ENCODE data around the gene RGS3.

DNA sequence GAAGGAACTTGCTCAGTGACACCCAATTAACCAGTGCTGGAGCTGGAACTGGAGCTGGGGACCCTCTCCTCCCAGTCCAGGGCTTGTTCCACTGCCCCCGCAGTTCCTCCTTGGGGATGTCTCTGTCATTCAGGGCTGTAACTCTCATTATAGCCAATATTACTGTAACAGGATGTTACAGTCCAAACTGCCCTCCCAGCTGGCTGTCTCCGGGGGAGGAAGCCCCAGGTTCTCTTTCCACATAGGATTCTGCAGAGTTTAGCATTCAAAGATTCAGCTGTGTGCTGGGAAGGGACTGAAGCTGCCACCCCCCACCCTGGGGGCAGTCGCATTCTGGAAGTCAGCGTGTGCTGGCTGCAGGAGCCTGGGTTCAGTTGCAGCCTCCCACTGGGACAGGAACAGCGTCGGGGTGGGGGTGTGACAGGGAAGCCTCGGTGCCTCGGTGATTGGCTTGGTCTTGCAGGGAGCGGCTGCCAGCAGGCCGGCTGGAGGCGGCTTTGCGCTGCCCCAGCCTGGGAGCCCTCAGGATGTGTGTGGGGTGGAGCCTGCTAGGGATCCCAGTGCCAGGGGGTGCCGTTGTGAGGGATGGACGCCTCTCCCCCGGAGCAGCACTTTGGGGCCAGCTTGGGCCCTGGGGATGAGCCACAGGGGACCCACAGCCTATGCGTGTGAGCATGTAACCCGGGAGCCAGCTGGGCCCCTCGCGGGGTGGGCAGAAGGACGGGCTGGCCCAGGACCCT is 101.1 kb downstream of the RGS3 start:
- TF ChIP-seq, protein P1, sequence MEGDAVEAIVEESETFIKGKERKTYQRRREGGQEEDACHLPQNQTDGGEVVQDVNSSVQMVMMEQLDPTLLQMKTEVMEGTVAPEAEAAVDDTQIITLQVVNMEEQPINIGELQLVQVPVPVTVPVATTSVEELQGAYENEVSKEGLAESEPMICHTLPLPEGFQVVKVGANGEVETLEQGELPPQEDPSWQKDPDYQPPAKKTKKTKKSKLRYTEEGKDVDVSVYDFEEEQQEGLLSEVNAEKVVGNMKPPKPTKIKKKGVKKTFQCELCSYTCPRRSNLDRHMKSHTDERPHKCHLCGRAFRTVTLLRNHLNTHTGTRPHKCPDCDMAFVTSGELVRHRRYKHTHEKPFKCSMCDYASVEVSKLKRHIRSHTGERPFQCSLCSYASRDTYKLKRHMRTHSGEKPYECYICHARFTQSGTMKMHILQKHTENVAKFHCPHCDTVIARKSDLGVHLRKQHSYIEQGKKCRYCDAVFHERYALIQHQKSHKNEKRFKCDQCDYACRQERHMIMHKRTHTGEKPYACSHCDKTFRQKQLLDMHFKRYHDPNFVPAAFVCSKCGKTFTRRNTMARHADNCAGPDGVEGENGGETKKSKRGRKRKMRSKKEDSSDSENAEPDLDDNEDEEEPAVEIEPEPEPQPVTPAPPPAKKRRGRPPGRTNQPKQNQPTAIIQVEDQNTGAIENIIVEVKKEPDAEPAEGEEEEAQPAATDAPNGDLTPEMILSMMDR (tag by site-specific recombination; IDR thresholded peaks at IDR 0.05): no peak
- TF ChIP-seq, protein P2, sequence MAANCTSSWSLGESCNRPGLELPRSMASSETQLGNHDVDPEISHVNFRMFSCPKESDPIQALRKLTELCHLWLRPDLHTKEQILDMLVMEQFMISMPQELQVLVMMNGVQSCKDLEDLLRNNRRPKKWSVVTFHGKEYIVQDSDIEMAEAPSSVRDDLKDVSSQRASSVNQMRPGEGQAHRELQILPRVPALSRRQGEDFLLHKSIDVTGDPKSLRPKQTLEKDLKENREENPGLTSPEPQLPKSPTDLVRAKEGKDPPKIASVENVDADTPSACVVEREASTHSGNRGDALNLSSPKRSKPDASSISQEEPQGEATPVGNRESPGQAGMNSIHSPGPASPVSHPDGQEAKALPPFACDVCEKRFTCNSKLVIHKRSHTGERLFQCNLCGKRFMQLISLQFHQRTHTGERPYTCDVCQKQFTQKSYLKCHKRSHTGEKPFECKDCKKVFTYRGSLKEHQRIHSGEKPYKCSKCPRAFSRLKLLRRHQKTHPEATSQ (tag by site-specific recombination; IDR thresholded peaks at IDR 0.05): no peak
- TF ChIP-seq, protein P3, sequence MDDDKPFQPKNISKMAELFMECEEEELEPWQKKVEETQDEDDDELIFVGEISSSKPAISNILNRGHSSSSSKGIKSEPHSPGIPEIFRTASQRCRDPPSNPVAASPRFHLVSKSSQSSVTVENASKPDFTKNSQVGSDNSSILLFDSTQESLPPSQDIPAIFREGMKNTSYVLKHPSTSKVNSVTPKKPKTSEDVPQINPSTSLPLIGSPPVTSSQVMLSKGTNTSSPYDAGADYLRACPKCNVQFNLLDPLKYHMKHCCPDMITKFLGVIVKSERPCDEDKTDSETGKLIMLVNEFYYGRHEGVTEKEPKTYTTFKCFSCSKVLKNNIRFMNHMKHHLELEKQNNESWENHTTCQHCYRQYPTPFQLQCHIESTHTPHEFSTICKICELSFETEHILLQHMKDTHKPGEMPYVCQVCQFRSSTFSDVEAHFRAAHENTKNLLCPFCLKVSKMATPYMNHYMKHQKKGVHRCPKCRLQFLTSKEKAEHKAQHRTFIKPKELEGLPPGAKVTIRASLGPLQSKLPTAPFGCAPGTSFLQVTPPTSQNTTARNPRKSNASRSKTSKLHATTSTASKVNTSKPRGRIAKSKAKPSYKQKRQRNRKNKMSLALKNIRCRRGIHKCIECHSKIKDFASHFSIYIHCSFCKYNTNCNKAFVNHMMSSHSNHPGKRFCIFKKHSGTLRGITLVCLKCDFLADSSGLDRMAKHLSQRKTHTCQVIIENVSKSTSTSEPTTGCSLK (tag by site-specific recombination; IDR thresholded peaks at IDR 0.05): no peak
- TF ChIP-seq ZNF274 (IDR thresholded peaks at IDR 0.05; ENCODE audit: low read length) (no peak), ZNF274 (tag by site-specific recombination; IDR thresholded peaks at IDR 0.05; ENCODE audit: borderline replicate concordance) (no peak), ZNF707 (tag by site-specific recombination; IDR thresholded peaks at IDR 0.05) (no peak), ZNF596 (tag by site-specific recombination; IDR thresholded peaks at IDR 0.05) (no peak), ZBTB21 (tag by site-specific recombination; IDR thresholded peaks at IDR 0.05) (no peak), ZNF223 (tag by site-specific recombination; IDR thresholded peaks at IDR 0.05) (no peak)

Measured in HEK293 (cell line).